T-helper 1 cell treated with Interleukin-12 subunit alpha and Interleukin-12 subunit beta and Interleukin-4 antibody, amounts not matched to agents 30 μg/mL and 1 μg/mL, for 36 hours (primary cell): Measurements from ENCODE around the gene SIPA1L3.
"Not testable (repeated sequence)": the region's sequence is repeated elsewhere in the genome, so short reads cannot be mapped to it uniquely, and the experiment has no call there.

Source experiments
- H3K27ac Mint-ChIP-seq: one replicate; pipeline ENCODE4 v1.8.0; 2021; ENCODE audit warnings: mild to moderate bottlenecking, mixed read lengths
- H3K27me3 Mint-ChIP-seq: one replicate; pipeline ENCODE4 v1.8.0; 2021; ENCODE audit warnings: low read depth, mixed read lengths
- H3K36me3 Mint-ChIP-seq: one replicate; pipeline ENCODE4 v1.8.0; 2021; ENCODE audit warnings: low read depth, mixed read lengths
- H3K4me1 Mint-ChIP-seq: one replicate; pipeline ENCODE4 v1.8.0; 2021; ENCODE audit warnings: low read depth, mixed read lengths
- H3K4me3 Mint-ChIP-seq: one replicate; pipeline ENCODE4 v1.8.0; 2021; ENCODE audit warnings: mild to moderate bottlenecking, moderate library complexity, mixed read lengths
- H3K9me3 Mint-ChIP-seq: one replicate; pipeline ENCODE4 v1.8.0; 2021; ENCODE audit warnings: mixed read lengths

The SIPA1L3 gene

DNA sequence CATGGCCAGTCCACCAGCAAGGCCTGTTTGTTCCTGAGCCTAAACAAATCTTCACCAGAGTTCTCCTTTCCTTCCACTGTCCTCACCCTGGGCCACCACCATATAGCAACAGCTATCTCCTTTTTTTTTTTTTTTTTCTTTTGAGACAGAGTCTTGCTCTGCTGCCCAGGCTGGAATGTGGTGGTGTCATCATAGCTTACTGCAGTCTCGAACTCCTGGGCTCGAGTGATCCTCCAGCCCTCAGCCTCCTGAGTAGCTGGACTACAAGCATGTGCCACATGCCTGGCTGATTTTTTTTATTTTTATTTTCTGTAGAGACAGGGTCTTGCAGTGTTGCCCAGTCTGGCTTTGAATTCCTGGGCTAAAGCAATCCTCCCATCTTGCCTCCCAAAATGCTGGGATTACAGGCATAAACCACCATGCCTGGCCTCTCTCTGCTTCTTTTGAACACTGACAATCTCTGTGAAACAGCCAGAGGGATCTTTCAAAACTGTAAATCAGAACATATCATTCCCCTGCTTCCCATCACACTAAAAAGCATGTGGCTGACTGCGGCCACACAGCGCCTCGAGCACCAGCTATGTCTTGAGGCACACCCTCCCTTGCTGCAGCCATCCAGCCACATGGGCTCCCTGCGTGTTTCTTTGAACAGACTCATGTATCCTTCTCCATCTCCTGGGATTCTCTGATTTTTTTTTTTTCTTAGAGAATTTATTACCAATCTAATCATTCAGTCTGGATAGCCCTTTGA, 110.6 kb downstream of the SIPA1L3 start:
- Mint-ChIP-seq H3K4me3 (no peak overlapping the region), H3K27ac (no peak overlapping the region), H3K27me3 (no peaks in the 10 kb centered on the region), H3K36me3 (no peaks in the 10 kb centered on the region), H3K4me1 (no peaks in the 10 kb centered on the region), H3K9me3 (no peaks in the 10 kb centered on the region)

- Mint-ChIP-seq H3K27me3 (no peaks in the 10 kb centered on the region), H3K4me1 (no peaks in the 10 kb centered on the region)
Measured at GRCh38 chr19:38018694-38019395, 111.8 kb downstream of the SIPA1L3 start.

GRCh38 chr19:38019396-38019724, 112.4 kb downstream of the SIPA1L3 start:
- H3K27ac Mint-ChIP-seq: no peak overlapping the region
- no peaks in the 10 kb centered on the region for H3K27me3 Mint-ChIP-seq
- no peaks in the 10 kb centered on the region for H3K36me3 Mint-ChIP-seq
- H3K9me3 Mint-ChIP-seq: no peaks in the 10 kb centered on the region
- H3K4me1 Mint-ChIP-seq: no peaks in the 10 kb centered on the region
- H3K4me3 Mint-ChIP-seq: no peak overlapping the region

More at GRCh38 chr19:38018694-38019395, 111.8 kb downstream of the SIPA1L3 start:
- Mint-ChIP-seq H3K36me3 (no peaks in the 10 kb centered on the region), H3K4me3 (no peak overlapping the region), H3K27ac (no peak overlapping the region), H3K9me3 (no peaks in the 10 kb centered on the region)

- Mint-ChIP-seq H3K4me3 (no peak overlapping the region), H3K9me3 (no peaks in the 10 kb centered on the region), H3K36me3 (no peaks in the 10 kb centered on the region), H3K27me3 (no peaks in the 10 kb centered on the region), H3K4me1 (no peaks in the 10 kb centered on the region), H3K27ac (no peak overlapping the region)
Measured at GRCh38 chr19:38020311-38020710, 113.3 kb downstream of the SIPA1L3 start.

GRCh38 chr19:38021352-38021751, 114.3 kb downstream of the SIPA1L3 start:
- H3K4me3 Mint-ChIP-seq: no peak overlapping the region
- no peaks in the 10 kb centered on the region for H3K36me3 Mint-ChIP-seq
- H3K4me1 Mint-ChIP-seq: no peaks in the 10 kb centered on the region
- H3K27me3 Mint-ChIP-seq: no peaks in the 10 kb centered on the region
- H3K9me3 Mint-ChIP-seq: no peaks in the 10 kb centered on the region
- no peak overlapping the region for H3K27ac Mint-ChIP-seq

DNA sequence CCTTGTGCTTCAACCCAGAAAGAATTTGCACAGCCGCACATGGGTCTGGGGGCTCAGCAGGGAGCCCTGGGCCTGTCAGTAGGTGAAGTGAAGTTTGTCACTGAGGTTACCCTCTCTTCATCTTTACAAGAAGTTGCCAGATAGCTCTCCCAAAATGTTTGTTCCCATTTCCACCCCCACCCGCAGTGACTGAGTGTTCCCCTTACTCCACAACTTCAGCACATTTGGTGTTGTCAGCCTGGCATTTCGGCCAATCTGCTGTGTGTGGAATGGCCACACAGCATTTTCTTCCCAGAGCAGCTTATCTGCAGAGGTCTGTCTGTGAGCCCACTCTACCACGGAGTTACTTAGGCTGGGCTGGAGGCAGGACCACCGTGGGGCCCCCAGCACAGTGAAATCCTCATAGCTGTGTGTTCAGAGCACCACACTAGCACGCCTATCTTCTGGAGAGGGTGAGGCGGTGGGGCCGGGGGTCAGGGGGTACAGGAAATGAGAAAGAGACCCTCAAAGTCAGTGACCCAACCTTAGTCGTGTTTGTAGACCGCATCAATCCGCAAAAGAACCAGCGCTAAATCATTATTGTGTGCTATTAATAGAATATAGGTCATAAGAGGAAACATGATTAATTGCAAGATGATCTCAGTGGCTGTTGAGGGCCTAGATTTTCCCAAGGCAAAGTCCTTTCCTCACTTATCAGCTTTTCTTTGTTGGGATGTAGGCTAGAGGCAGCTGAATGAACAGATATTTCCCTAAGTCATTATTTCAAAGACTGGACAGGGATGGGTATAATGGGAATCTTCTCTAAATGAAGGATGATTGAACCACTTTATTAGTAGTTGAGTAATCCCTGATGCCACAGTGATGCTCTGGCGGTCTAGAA, 116.0 kb downstream of the SIPA1L3 start:
- Mint-ChIP-seq H3K9me3 (no peaks in the 10 kb centered on the region), H3K27ac (no peak overlapping the region), H3K4me1 (no peaks in the 10 kb centered on the region), H3K27me3 (no peaks in the 10 kb centered on the region), H3K4me3 (no peak overlapping the region), H3K36me3 (no peaks in the 10 kb centered on the region)

DNA sequence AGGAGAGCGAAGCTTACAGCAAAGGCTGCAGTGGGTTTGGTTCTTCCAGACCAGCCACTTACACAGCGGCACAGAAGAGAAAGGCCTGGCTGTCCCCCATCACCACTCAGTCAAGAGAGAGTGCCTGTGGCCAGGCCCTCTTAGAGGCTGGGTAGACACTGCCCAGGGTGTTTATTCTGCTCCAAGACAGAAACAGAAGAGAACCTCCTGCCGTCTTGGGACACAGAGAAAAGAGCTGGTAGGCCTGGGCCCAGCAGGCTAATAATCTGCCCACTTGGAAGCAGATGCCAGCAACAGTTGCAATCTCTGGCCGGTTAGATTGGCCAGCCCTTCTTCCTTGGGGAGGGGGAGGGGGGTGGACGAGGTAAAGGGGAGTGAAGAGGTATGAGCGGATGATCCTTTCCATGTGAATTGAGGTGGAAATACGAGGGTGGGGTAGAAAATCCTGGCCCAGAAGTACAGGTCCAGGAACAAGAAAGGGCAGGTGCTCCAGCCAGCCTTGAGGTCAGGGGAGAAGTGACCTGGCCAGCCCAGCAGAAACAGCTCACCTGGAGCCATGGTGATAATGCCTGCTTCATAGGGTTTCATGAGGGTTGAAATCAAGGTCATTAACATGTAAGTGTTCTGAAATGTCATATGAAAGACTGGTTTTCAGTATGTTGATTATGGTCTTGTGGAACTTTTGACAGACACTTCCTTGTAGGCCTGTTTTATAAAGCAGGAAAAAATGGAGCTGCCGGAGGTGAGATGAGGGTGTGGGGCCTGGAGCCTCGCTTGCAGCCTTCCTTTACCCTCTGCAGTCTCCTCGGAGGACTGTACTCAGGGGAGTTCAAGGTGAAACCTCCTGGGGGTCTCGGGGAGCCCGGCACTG, 116.9 kb downstream of the SIPA1L3 start:
- Mint-ChIP-seq H3K4me3 (no peak overlapping the region), H3K4me1 (no peaks in the 10 kb centered on the region), H3K27me3 (no peaks in the 10 kb centered on the region), H3K36me3 (no peaks in the 10 kb centered on the region), H3K27ac (no peak overlapping the region), H3K9me3 (no peaks in the 10 kb centered on the region)

DNA sequence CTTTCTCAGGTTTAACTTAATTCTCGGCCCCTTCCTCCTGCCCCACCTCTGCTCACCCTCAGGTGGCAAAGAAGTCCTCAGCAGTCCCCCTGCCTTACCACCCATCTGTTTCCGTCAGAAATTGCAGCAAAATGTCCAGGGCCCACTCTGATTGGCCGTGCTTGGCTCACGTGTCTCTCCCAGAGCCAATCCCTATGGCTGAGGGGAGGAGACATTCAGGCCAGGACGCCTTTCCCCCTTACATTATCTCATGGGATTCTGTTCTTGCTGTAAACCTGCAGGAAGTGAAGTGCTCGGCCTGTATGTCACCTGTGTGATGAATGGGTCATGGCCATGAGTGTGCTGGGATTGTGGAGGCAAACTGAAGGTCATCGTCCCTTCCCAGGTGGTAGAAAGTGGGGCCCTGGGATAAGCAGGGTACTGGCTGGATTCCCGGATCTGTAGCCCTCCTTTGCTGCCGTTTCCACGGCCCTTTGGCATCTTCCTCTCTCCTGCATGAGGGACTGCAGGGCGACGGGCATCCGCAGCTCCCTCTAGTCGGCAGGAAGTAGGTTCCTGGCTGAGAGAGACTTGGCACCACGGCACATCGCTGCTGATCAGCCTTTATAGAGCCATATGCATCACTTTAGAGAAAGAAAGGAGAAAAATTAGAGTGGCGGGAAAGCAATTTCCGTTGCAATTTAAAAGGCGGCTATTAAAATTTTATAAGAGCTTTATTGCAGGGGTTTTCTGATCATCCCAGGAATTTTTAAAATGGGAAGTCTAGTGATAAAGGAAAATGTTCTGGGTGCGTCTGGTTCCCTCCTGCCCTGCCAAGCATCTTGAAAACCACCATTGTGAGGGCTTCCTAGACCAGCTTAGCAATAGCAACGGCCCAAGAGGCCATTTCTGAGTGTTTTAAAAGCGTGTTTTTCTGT, 118.2 kb downstream of the SIPA1L3 start:
- Mint-ChIP-seq H3K27ac (no peak overlapping the region), H3K4me1 (no peaks in the 10 kb centered on the region), H3K36me3 (no peaks in the 10 kb centered on the region), H3K27me3 (no peaks in the 10 kb centered on the region), H3K4me3 (no peak overlapping the region), H3K9me3 (no peaks in the 10 kb centered on the region)

DNA sequence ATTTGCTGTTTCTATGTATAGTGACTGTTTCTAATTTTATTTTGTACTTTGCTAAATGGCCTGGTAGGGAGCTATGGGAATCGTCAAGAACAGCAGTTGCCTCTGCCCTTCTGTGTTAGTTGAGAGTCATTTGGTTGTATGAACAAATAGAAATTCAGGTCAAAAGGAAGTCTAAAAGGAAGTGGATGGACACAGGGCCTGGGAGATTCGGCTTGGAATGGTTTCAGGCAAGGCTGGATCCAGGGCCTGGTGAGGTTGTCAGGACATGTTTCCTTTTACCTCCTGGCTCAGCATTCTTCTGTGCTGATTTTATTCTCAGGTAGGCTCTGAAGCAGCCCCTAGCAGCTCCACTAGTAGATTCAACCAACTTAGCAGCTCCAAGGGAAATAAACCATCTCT, 118.9 kb downstream of the SIPA1L3 start:
- Mint-ChIP-seq H3K4me1 (no peaks in the 10 kb centered on the region), H3K27ac (no peak overlapping the region), H3K27me3 (no peaks in the 10 kb centered on the region)

GRCh38 chr19:38028913-38029510, 122.0 kb downstream of the SIPA1L3 start:
- Mint-ChIP-seq H3K4me3 (no peak overlapping the region), H3K4me1 (no peaks in the 10 kb centered on the region), H3K9me3 (no peaks in the 10 kb centered on the region), H3K27me3 (no peaks in the 10 kb centered on the region), H3K27ac (no peak overlapping the region), H3K36me3 (peaks cover 3% of the 10 kb centered on the region)

More for the DNA sequence above, 118.9 kb downstream of the SIPA1L3 start:
- H3K36me3 Mint-ChIP-seq: peaks cover 2% of the 10 kb centered on the region
- no peaks in the 10 kb centered on the region for H3K9me3 Mint-ChIP-seq
- no peak overlapping the region for H3K4me3 Mint-ChIP-seq

GRCh38 chr19:38030001-38030400, 123.0 kb downstream of the SIPA1L3 start:
- H3K27ac Mint-ChIP-seq, H3K27me3 Mint-ChIP-seq, H3K4me3 Mint-ChIP-seq, H3K36me3 Mint-ChIP-seq, H3K9me3 Mint-ChIP-seq, H3K4me1 Mint-ChIP-seq: not testable (repeated sequence)

DNA sequence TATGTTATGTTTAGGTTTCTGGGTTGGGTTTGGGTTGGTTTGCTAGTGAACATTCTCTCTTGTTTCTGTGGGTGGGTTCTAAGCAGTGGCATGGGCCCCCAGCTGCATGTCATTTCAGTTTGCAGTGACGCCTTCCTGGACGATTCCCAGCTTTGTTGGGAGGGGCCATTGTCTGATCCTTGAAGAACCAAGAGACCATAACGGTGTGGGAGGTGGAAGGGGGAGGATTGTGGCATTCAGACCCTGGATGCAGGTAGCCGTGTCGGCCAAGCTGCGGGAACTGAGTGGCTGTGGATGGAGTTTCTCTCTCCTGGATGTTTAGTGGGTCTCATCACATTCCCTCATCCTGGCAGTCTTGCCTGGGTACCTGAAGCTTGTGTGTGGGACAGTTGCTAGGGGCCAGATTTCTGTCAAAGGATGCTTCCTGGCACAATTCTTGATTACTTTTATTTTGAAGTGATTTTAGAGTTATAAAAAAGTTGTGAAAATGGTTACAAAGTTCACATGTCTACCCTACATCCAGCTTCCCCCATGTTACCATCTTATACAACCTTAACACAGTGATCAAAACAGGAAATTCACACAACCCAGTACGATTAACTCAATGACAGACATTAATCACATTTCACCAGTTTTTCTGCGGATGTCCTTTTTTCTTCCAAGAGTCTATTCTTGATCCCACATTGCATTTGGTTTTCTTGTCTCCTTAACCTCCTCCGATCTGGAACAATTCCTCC, 123.8 kb downstream of the SIPA1L3 start:
- Mint-ChIP-seq H3K27me3 (no peaks in the 10 kb centered on the region), H3K36me3 (peaks cover 3% of the 10 kb centered on the region), H3K4me1 (no peaks in the 10 kb centered on the region), H3K4me3 (no peak overlapping the region), H3K27ac (no peak overlapping the region), H3K9me3 (no peaks in the 10 kb centered on the region)
